HG02852 (cell line): ENCODE results near the gene EHMT1.
"Not testable (repeated sequence)": the region's sequence is repeated elsewhere in the genome, so short reads cannot be mapped to it uniquely, and the experiment has no call there.

Experiments used
- ATAC-seq: cut with Tn5 transposase; IDR thresholded peaks from one replicate; pipeline ENCODE4 v1.9.1; 2021; ENCODE audit warnings: mild to moderate bottlenecking, moderate library complexity; ENCODE audit not compliant: unreplicated experiment

EHMT1 gene

GRCh38 chr9:137590469-137591383 is 28.1 kb upstream of the EHMT1 start, which contains the start of gene ZMYND19:
TSS of gene ZMYND19 (minus strand) at chr9:137590512. CDS start at chr9:137590263, 249 bp downstream.
- ATAC-seq: peak; percentile 84

- ATAC-seq: no peak
Observed at GRCh38 chr9:137592767-137593166, 26.0 kb upstream of the EHMT1 start.

- no peak for ATAC-seq
Observed at GRCh38 chr9:137593176-137593575, 25.6 kb upstream of the EHMT1 start.

GRCh38 chr9:137596577-137596976 is 22.2 kb upstream of the EHMT1 start:
- ATAC-seq: not testable (repeated sequence)

- ATAC-seq: no peak
Observed at GRCh38 chr9:137598943-137599342, 19.9 kb upstream of the EHMT1 start.

- ATAC-seq: no peak
Observed at GRCh38 chr9:137602661-137603060, 16.1 kb upstream of the EHMT1 start.

GRCh38 chr9:137603879-137604278 is 14.9 kb upstream of the EHMT1 start:
- no peak for ATAC-seq

GRCh38 chr9:137604345-137605086 is 14.3 kb upstream of the EHMT1 start:
- no peak for ATAC-seq

GRCh38 chr9:137605121-137606004 is 13.4 kb upstream of the EHMT1 start, which contains the start of gene ARRDC1:
TSS of gene ARRDC1 (plus strand) at chr9:137605686. CDS start at chr9:137605718, 32 bp downstream.
- peak; percentile 70 for ATAC-seq

GRCh38 chr9:137606005-137606621 is 12.7 kb upstream of the EHMT1 start:
- peak; percentile 12 for ATAC-seq

- no peak for ATAC-seq
Observed at GRCh38 chr9:137606734-137607138, 12.1 kb upstream of the EHMT1 start.

- no peak for ATAC-seq
Observed at GRCh38 chr9:137607141-137607857, 11.5 kb upstream of the EHMT1 start.

- ATAC-seq: no peak
Observed at GRCh38 chr9:137610944-137611343, 7.9 kb upstream of the EHMT1 start.

- no peak for ATAC-seq
Observed at GRCh38 chr9:137611623-137612609, 6.9 kb upstream of the EHMT1 start.

- ATAC-seq: no peak
Observed at GRCh38 chr9:137612741-137613142, 6.1 kb upstream of the EHMT1 start.

GRCh38 chr9:137613259-137613658 is 5.5 kb upstream of the EHMT1 start:
- no peak for ATAC-seq

GRCh38 chr9:137613738-137614523 is 4.9 kb upstream of the EHMT1 start:
- ATAC-seq: no peak
